ENCODE measurements around the gene LCLAT1.

Gene LCLAT1

GRCh38 chr2:30427606-30428347, 19.3 kb upstream of the LCLAT1 start:
- no peak overlapping the region for H3K27ac ChIP-seq
- TF ChIP-seq CTCF (conservative IDR thresholded peaks at IDR 0.05), result no peak

- no peak for TF ChIP-seq CTCF (conservative IDR thresholded peaks at IDR 0.05)
- H3K27ac ChIP-seq, result no peak overlapping the region
These were observed 18.7 kb upstream of the LCLAT1 start for GRCh38 chr2:30428348-30428662.

GRCh38 chr2:30428827-30429461, 18.1 kb upstream of the LCLAT1 start:
- no peak for TF ChIP-seq CTCF (conservative IDR thresholded peaks at IDR 0.05)
- no peak overlapping the region for H3K27ac ChIP-seq

- H3K27ac ChIP-seq, result no peak overlapping the region
- TF ChIP-seq CTCF (conservative IDR thresholded peaks at IDR 0.05), result no peak
These were observed 13.3 kb upstream of the LCLAT1 start for GRCh38 chr2:30433541-30434299.

- H3K27ac ChIP-seq, result no peak overlapping the region
- no peak for TF ChIP-seq CTCF (conservative IDR thresholded peaks at IDR 0.05)
These were observed 12.3 kb upstream of the LCLAT1 start for GRCh38 chr2:30434708-30435107.

- no peak for TF ChIP-seq CTCF (conservative IDR thresholded peaks at IDR 0.05)
- no peak overlapping the region for H3K27ac ChIP-seq
These were observed 10.1 kb upstream of the LCLAT1 start for GRCh38 chr2:30436859-30437435.
